ENCODE results near the gene CDK5RAP1.
"Not testable (repeated sequence)": the region's sequence is repeated elsewhere in the genome, so short reads cannot be mapped to it uniquely, and the experiment has no call there.

The CDK5RAP1 gene

DNA sequence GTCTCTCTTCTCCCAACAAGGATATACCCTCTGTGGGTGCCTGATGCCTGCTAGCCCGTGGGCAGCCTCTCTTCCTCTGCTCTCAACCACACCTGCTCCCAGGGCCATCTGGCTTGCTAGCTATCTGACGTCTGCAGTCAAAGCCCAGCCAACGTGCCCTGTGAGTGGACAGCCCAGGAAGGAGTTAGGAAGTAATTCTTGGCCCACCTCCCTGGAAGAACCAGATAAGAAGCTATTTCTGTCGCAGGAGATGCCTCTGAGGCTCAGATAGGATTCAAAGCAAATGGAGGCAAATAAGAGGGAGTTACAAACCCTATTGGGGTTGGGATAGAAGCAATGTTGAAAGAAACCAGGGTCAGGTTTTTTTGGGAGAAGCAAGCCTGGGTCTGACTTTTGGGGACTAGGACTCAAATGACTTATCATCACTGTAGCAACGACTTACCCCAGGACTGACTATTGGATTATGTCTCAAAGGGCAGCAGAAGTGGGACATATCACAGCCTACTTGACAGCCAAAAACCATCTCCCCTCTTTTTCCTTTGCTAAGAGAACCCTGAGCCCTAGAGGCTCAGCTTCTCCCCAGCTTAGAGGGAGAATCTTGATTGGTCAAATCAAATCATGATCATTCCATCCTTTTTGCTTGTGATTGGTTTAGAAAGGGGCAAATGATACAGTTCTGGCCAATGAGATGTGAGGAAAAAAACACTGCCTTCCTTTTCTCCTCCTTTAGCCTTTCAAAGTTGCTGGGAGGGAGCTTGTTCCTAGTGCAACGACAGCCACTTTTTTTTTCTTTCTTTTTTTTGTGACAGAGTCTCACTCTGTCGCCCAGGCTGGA lies 18.0 kb upstream of the CDK5RAP1 start:
- DNase-seq (ENCODE audit: low read depth) = no peak

DNA sequence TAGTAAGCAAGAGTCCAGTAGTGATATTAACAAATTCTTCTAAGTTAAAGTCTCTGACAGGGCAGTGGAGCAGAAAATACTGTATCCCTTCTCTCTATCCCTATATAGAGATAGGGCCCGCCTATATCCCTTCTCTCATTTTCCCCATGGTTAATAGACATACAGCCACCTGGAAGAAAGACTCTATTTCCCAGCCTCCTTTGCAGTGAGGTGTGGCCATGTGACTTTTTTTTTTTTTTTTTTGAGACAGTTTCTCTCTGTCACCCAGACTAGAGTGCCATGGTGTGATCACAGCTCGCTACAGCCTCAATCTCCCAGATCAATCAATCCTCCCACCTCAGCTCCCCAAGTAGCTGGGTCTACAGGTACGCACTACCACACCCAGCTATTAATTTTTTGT lies 16.7 kb upstream of the CDK5RAP1 start:
- no peak for DNase-seq (ENCODE audit: low read depth)

DNA sequence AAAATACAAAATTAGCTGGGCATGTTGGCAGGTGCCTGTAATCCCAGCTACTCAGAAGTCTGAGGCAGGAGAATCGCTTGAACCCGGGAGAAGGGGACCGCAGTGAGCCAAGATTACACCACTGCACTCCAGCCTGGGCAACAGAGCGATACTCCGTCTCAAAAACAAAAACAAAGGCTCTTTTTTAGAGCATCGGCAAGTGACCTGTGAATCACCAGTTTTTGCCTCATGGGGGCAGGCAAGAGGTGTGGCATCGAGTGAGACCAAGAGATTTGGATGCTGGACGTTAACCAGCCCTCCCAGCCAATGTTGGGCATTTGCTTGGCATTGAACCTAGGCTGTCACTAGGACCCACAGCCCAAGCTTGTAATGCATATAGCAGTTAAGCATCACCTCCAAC lies 14.6 kb upstream of the CDK5RAP1 start:
- no peak for DNase-seq (ENCODE audit: low read depth)

DNA sequence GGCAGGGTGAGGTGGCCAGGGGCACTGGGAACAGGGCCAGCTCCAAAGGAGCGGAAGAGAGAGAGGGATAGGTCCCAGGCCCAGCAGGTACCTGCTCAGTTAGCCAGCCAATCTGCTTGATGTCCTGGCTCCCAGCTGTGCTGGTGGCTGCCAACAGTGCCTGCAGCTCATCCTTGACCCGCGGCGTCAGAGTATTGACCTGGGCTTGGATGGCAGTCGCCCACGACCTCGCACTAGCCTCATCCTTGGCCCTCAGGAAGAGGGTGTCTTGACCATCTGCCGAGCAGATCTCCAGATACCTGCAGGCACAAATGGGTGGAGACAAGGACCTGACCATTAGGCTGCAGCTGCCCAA lies 11.1 kb upstream of the CDK5RAP1 start:
- no peak for DNase-seq (ENCODE audit: low read depth)

DNA sequence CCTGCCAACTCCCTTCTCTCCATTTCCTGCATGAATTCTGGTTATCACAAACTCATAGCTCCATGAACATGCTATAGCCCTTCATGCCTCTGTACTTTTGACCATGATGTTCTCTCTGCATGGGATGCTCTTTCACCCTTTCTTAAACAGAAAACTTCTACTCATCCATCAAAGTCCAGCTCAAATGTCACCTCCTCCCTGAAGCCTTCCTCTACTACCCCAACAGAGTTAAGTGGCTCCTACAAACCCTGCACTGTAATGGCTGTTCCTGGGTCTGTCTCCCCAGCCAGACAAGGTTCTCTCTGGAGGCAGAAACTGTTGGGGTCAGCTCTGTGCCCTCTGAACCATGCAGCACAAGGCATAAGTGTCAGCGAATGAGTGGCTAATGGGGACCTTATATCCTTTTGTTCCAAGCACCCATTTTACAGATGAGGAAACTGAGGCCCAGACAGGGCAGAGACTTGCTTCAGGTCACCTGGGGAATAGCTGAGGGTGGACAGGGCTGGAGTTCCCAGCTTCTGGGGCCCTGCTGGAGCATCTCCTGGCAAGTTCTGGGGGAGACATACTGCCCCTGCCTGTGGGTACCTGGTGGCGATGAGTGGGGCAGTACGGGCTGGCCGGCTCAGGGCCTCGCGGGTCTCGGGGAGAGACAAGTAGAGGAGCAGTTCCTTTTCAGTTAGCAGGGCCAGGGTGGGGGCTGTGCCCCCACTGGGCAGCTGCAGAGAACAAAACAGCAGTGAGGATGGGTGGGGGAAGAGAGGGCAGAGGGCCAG lies 10.6 kb upstream of the CDK5RAP1 start:
- no peak for DNase-seq (ENCODE audit: low read depth)

DNA sequence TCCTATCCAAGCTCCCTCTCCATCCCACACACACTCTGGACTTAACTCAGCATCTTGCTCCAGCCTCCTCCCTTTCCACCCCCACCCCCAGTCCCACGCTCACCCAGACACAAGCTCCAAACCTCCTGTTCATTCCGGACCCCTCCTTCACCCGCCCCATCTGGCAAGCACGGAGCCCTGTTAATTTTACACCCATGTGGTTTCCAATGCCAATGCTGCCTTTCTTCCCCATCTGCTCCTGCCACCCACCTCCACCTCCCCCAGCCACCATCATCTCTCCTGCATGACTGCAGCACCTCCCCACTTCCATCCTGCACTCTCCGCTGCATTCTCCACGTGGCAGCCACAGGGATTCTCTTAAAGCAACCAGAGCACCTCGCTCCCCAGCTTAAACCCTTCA lies 9.9 kb upstream of the CDK5RAP1 start:
- no peak for DNase-seq (ENCODE audit: low read depth)

DNA sequence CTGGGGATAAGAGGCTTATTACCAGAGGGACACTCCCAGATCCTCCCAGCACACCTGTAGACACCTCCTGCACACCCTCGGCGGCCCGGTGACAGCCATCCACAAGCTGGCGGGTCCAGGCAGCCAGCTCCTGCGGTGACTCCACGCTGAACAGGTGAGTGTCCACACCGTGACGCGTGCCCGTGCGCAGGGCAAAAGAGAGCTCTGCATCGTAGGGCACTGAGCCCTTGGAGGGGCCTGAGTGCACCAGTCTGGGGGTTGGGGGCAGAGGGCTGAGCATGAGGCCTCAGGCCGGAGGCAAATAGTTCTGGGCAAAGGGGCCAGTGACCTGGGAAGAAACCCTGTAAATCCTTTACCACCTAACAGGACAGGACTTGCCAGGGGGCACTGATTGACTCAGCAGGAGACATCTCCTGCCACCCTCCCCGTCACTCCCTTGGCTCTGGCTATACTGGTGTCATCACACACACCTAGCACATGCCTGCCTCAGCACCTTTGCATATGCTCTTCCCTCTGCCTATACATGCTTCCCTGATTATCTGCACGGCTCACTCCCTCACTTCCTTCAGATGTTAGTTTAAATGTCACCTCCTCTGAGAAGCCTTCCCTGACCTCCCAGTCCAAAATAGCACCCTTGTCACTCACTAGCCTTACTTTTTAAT lies 8.9 kb upstream of the CDK5RAP1 start:
- DNase-seq (ENCODE audit: low read depth) = no peak

DNA sequence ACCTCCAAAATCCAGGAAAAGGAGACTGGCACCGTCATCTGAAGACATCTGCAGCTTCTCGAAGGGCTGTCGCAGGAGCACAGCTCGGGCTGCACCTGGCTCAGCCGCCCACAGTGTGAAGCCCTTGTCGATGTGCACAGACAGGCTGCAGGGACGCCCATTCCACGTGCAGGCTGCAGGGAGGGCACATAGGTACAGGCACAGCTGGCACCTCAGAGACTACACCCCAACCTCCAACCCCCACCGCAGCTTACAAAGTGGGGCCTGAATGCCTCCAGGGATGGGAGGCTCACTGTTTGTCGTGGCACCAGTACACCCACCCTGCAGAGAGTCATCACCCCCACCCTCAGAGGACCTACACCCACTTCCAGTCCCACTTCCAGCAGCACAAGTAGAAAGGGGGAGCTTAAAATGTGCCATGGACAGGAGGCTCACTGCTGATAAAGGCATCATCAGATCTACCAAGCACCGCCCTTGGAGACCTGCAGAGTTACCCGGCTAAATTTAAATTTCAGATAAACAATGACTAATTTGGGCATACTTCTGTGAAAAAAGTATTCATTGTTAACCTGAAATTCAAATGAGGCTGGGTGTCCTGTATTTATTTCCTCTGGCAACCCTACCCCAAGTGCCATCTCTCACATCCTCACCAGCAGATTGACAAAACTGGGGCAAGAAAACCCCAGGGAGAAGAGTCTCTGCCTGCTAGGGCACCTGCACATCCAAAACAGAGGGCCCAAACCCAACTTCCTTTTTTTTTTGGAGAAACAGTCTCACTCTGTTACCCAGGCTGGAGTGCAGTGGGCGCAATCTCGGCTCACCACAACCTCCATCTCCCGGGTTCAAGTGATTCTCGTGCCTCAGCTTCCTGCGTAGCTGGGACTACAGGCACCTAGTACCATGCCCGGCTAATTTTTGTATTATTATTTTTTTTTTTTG lies 7.7 kb upstream of the CDK5RAP1 start:
- DNase-seq (ENCODE audit: low read depth) = no peak

DNA sequence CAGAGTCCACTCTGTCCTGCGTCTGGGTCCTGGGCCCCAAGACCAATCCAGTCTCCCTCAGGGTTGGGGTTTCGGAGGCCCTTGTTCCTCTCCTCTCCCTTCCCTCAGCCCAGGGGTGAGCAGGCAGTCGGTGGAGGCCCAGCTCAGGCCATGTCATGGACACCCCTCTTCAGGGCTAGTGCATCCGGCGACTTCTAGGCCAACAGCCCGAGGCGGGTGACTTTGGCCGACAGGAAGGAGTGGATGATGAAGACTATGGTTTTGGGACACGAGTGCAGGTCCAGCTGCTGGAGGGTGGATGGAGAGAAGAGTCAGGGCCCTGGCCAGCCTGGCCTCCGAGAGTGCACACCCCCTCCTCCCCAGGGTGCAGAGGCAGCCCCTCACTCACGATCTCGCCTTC lies 7.0 kb upstream of the CDK5RAP1 start:
- DNase-seq (ENCODE audit: low read depth) = no peak

DNA sequence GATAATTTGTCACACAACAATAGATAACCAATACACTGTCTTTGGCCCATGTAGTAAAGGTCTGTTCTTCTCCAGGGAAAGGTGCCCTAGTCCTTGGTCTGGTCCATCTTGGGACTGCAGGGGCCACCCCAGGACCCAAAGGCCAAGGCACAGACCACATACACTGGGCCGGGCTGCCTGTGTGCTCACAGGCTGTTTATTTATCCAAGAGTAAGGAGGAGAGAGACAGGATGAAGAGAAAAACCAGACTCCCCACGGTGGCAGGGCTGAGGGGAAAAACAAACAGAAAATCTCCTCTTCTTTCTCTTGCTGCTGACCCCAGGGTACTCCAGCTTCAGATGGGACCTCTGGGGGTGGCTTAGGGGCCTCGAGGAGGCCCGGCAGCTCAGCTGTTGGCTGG lies 6.5 kb upstream of the CDK5RAP1 start:
- no peak for DNase-seq (ENCODE audit: low read depth)

DNA sequence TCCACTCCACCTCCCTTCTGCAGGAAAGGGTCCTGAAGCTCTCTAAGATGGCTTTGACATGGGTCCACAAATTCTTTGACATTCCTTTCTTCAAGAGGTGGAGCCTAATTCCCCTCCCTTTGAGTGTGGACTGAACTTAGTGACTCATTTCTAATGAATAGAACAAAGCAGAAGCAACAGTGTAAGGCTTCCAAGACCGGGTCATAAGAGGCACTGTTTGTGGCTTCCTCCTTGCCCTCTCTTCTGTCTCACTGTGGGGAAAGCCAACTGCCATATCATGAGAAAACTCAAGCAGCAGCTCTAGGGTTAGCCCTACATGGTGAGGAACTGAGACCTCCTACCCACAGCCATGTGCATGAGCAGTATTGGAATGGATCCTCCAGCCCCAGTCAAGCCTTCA lies 5.9 kb upstream of the CDK5RAP1 start:
- DNase-seq (ENCODE audit: low read depth) = no peak

DNA sequence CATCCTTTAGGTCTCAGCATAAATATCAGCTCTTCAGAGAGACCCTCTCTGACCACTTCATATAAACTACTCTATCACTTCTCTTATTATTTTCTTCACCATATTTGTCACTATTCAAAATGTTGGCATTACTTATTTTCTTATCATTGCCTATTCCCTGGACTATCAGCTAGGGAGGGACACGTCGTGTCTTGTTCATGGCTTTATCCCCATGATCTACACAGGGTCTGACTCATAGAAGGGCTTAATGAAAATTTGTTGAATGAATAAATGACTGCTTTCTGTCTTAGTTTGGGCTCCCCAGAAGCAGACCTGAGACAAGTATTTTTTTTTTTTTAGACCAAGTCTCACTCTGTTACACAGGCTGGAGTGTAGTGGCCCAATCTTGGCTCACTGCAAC lies 3.0 kb upstream of the CDK5RAP1 start:
- DNase-seq (ENCODE audit: low read depth) = no peak

DNA sequence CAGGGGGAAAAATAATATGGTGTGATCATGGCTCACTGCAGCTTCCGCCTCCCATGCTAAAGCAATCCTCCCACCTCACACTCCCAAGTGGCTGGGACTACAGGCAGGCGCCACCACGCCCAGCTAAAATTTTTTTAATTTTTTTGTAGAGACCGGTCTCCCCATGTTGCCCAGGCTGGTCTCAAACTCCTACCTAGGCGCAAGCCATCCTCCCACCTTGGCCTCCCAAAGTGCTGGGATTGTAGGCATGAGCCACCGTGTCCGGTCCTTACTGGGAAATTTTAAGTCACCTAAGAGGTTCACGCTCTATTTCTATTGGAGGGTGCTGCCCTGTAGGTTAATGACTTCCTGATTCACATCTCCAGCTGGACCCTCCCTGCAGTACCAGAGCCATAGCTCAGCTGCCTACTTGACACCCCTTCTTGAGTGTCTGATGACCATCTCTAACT lies 626 bp upstream of the CDK5RAP1 start:
- DNase-seq (ENCODE audit: low read depth) = no peak

DNA sequence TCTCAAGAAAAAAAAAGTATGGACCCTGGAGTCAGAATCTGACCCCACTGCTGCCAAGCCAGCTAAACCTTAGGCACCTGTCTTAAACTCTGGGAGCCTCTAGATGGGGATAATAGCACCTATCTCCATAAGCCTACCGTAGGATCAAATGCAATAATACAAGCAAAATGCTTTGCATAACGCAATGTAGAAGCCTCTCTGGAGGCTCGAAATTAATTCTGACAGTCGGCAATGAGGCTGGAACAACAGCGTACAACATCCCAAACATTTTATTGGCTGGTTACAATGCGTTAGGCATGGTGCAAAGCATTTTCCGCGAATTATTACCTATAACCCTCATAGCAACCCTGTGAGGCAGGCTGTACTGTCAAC lies 521 bp downstream of the CDK5RAP1 start:
- no peak for DNase-seq (ENCODE audit: low read depth)

DNA sequence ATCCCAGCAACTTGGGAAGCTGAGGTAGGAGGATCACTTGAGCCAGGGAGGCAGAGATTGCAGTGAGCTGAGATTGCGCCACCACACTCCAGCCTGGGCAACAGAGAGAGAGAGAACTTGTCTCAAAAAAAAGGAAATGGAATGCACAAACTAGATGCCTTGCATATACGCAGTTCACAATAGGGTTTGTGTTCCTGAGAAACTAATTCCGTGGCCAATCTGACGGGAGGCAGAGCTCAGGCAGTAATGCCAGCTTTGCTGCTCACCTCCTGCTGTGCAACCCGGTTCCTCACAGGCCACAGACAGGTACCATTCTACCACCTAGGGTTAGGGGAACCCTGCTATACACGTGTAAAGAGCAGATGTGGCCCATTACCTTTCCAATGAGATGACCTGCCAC lies 1.4 kb downstream of the CDK5RAP1 start:
- DNase-seq (ENCODE audit: low read depth) = no peak

DNA sequence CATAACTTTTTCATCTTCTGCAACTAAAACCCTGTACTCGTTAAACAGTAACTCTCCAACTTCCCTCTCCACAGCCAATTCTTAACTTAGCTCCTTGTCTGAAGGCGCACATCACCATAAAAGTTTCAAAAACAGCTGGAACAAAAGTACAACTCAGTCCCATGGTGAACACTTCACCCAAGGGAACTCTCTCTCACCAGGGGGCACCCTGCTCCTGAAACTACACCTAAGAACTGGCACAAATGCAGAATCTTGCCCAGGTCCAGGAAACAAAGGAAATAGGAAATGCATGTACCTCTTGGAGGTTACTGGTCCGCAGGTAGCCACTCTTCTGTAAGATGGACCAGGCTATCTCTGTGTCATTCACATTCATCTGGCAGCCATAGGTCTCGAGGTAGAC lies 6.6 kb downstream of the CDK5RAP1 start:
- DNase-seq (ENCODE audit: low read depth) = no peak

DNA sequence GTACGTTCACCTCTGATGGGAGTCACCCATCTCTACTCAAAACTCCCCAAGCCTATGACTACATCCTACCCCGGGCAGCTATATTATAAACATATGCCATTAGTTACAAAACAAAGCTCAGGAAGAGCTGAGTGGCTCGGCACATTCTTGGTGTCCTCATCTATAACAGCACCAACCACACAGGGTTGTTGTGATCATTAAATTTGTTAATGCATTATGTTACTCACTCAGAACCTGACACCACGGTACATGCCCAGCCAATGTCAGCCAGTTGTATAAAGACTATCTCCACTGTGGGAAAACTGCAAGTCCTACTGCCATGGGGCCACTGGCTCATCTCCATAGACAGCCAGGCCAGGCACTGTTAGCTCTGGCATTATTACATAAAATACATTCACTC lies 7.7 kb downstream of the CDK5RAP1 start:
- no peak for DNase-seq (ENCODE audit: low read depth)

DNA sequence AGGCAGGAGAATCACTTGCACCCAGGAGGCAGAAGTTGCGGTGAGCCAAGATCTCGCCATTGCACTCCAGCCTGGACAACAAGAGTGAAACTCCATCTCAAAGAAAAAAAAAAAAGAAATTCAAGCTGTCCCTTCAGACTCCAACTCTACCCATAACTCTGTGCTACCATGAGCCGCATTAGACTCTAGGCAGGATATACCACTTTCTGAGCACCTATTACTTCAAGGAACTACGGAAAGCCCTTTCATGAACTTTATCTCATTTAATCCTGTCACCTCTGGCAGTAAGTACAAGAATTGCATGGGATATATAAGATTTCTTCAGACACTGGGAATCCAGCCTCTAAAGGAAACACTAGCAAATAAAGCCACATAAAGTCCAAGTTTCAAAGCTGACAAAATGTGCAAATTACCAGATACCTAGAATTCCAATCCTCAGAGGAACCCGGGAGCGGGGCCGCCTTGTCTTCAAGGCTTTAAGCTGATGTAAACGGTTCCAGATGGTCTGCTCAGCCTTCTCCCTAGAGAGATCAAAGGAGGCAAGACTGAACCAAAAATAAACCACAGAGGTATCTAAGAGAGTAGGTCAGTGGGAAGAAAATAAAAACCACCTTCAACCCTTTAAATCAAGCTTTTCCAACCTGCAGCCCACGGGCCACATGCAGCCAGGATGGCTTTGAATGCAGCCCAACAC lies 9.4 kb downstream of the CDK5RAP1 start:
- no peak for DNase-seq (ENCODE audit: low read depth)

DNA sequence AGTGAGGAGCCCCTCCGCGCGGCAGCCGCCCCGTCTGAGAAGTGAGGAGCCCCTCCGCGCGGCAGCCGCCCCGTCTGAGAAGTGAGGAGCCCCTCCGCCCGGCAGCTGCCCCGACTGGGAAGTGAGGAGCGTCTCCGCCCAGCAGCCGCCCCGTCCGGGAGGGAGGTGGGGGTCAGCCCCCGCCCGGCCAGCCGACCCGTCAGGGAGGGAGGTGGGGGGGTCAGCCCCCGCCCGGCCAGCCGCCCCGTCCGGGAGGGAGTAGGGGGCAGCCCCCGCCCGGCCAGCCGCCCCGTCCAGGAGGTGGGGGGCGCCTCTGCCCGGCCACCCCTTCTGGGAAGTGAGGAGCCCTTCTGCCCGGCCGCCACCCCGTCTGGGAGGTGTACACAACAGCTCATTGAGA lies 12.0 kb downstream of the CDK5RAP1 start:
- DNase-seq (ENCODE audit: low read depth) = not testable (repeated sequence)

DNA sequence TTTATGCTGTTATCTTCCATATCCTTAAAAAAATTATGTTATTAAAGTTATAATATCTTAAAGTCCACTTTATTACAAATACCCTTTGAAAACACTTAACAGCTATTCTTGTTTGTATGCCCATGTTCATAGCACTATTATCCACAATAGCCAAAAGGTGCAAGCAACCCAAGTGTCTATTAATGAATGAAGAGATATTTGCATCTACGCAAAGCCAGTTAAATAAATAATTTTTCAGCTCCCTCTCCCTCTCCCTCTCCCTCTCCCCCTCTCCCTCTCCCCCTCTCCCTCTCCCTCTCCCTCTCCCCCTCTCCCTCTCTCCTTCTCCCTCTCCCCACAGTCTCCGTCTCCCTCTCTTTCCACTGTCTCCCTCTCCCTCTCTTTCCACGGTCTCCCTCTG lies 13.1 kb downstream of the CDK5RAP1 start:
- DNase-seq (ENCODE audit: low read depth) = no peak

DNA sequence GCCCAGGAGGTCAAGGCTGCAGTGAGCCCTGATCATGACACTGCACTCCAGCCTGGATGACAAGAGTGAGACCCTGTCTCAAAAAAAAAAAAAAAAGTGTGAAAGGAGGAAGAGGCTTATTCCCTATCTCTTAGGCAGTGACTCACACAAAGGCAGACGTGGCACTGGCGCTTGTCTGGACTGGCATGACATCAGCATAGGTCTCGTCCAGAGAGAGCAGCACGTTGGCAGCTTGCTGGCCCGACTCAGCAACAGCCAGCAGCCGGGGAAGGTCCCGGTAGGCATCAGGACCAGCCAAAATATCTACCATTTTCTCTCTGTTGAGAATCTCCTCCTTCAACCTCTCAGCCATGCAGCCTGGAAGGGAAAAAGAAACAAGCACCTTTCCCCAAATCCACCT lies 14.1 kb downstream of the CDK5RAP1 start:
- no peak for DNase-seq (ENCODE audit: low read depth)

Measured in T follicular helper cell (primary cell).